H1 (cell line): ENCODE measurements around the gene GPA33.

Experiments used
- NRF1 ChIP-seq: IDR thresholded peaks from 2 replicates; pipeline ENCODE4 v1.6.1; 2011; ENCODE audit warnings: mild to moderate bottlenecking, low read depth, low read length, improper control_type of control experiment
- POLR2AphosphoS5 ChIP-seq: IDR thresholded peaks from 2 replicates; pipeline ENCODE4 v1.6.1; 2011; ENCODE audit warnings: low read depth, low read length
- TEAD4 ChIP-seq: IDR thresholded peaks from 2 replicates; pipeline ENCODE4 v1.6.1; 2012; ENCODE audit warnings: low read depth, low read length, inconsistent platforms, mixed read lengths
- TF ChIP-seq, protein P1 (sequence below), 3 experiments: IDR thresholded peaks; 1 replicate in 2 of 3; 2 replicates in 1 of 3; pipeline versions ENCODE4 v1.5.1 to v1.6.1; 2011; ENCODE audit warnings: low read length in 3 of 3, mild to moderate bottlenecking in 3 of 3, inconsistent platforms in 2 of 3, low read depth in 1 of 3, moderate library complexity in 1 of 3; ENCODE audit not compliant: insufficient read depth in 1 of 3; ENCODE audit errors: control extremely low read depth in 1 of 3

DNA sequence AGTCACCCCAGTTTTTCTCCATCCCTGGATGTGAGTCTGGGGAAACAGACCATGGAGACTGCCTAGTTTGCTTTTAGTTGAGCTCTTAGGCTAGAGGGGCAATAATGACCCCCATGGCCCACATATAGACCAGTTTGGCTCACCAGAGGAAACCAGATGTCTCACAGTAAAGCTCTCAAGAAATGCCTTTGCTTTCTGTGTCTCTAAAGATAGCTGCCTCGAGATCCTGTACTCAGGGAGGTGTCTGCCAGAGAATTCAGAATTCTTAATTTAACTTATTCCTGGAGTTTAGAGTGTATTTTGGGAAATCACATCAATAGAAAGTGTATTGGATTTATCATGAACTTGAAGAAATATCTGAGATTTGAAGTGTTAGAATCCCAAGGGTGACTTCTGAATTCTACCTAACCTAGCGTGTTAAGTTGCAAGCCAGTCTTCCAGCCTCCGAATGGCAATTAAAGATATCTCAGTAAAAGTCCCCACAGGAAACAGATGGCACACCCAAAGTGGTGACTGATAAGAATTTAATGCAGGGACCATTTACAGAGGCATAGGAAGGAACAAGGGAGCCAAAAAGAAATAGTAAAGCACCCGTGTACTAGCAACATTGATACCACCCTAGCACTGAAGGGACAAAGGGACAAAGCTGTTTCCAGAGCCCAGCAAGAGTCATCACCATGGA, 40.8 kb upstream of the GPA33 start:
- TF ChIP-seq NRF1 = no peak
- TF ChIP-seq TEAD4 = no peak
- TF ChIP-seq POLR2AphosphoS5 = no peak
- TF ChIP-seq, protein P1, sequence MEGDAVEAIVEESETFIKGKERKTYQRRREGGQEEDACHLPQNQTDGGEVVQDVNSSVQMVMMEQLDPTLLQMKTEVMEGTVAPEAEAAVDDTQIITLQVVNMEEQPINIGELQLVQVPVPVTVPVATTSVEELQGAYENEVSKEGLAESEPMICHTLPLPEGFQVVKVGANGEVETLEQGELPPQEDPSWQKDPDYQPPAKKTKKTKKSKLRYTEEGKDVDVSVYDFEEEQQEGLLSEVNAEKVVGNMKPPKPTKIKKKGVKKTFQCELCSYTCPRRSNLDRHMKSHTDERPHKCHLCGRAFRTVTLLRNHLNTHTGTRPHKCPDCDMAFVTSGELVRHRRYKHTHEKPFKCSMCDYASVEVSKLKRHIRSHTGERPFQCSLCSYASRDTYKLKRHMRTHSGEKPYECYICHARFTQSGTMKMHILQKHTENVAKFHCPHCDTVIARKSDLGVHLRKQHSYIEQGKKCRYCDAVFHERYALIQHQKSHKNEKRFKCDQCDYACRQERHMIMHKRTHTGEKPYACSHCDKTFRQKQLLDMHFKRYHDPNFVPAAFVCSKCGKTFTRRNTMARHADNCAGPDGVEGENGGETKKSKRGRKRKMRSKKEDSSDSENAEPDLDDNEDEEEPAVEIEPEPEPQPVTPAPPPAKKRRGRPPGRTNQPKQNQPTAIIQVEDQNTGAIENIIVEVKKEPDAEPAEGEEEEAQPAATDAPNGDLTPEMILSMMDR (IDR thresholded peaks at IDR 0.05; ENCODE audit: control extremely low read depth in 1 of 3, insufficient read depth in 1 of 3, low read depth in 1 of 3, low read length in 3 of 3) = no peak
